ENCODE data around the gene JHY.

- TF ChIP-seq MAX (IDR thresholded peaks at IDR 0.05) (no peak), CREB1 (IDR thresholded peaks at IDR 0.05; ENCODE audit: low read depth) (no peak), YY1 (IDR thresholded peaks at IDR 0.05; ENCODE audit: low read depth) (no peak), EP300 (IDR thresholded peaks at IDR 0.05; ENCODE audit: borderline replicate concordance) (no peak), RAD21 (IDR thresholded peaks at IDR 0.05; ENCODE audit: low read depth) (peak; percentile 63)
Measured at GRCh38 chr11:122910775-122911174, 28.2 kb downstream of the JHY start.

Data from Ishikawa (cell line).